GM19438 (cell line): ENCODE results near the gene AIDA.

ENCODE experiments used
- ATAC-seq: cut with Tn5 transposase; IDR thresholded peaks from one replicate; pipeline ENCODE4 v1.9.1; 2021; ENCODE audit warnings: low read depth; ENCODE audit not compliant: unreplicated experiment

AIDA gene

GRCh38 chr1:222653178-222653827 is 59.0 kb downstream of the AIDA start:
- peak; percentile 68 for ATAC-seq

DNA sequence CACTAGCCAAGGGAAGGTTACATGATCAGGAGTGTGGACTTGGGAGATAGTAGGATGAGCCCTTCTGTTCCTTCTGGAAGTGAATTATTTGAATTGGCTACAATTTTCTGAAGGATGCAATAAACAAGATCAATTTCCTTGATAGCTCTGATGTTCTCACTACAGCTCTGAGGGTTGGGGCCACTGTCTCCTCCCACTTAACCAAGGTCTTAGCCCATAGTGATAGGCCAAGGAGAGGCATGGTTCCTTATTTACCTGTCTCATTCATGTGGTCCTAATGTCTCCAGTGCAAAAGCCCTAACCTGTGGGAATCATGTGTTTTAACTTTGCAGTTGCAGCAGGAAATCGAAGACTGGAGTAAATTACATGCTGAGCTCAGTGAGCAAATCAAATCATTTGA is 59.6 kb downstream of the AIDA start:
- no peak for ATAC-seq

- ATAC-seq, result no peak
Observed at GRCh38 chr1:222644636-222644980, 67.7 kb downstream of the AIDA start.

- ATAC-seq, result peak; percentile 97
Observed at GRCh38 chr1:222643938-222644635, 68.2 kb downstream of the AIDA start.

DNA sequence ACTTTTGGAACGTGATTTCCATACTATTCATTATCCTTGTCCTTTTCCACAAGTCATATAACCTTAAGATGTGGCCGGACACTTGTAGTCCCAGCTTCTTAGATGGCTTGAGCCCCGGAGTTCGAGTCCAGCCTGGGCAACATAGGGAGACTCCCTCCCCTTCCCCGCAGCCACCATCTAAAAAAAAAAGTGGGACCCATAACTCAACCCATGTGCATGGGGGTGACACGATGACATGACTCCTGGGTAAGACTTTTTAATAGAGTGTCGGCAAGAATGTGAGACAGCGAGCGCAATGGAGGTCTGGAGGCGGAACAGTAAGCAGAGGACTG is 68.7 kb downstream of the AIDA start:
- no peak for ATAC-seq

GRCh38 chr1:222642468-222642867 is 69.8 kb downstream of the AIDA start:
- no peak for ATAC-seq

DNA sequence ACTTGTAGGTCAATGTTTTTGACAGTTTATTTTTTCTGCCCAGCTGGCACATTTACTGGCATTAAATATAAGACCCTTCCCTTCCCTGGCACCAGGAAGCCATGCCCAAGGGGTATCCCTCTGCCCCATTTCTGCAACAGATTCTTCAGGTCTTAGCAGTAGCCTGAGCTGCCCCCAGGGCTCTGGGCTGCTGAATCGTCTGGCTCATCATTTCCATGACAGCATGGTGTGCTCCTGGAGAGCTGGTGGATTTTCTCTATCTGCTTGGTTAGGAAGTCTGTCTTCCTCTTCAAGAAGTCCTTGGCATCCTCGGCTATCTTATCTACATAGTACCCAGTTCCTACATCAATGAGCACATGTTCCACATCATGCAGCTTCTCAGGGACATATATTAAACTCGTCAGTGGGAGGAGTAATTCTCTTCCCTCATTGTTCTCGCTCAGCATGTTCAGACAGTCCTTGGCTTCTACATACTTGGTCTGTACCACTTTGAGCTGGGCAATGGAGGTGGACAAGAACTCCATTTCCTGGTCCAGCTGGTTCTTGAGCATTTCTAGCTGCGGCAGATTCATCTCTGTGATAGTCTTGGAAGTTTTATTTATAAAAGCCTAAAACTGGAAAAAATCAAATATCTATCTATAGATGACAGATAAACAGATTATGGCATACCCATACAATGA is 70.9 kb downstream of the AIDA start:
- no peak for ATAC-seq

GRCh38 chr1:222634180-222635013 is 77.9 kb downstream of the AIDA start:
- ATAC-seq, result peak; percentile 92

DNA sequence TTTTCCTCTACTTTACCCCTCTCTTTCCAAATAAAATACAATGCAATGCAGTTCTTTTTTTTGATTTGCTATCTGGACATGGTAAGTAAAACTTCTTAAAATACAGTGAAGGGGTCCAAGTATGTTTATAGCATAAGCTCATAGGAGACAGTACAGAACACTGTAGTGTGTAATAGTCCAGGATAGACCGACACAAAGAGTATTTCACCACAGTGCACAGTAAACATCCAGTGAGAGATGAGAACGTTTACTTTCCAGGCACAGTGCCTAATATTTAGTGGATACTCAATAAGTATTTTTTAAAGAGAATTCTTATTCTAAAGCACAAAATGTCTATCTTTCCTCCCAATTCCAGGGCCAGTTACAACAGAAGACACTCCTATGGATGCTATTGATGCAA is 79.5 kb downstream of the AIDA start:
- no peak for ATAC-seq

DNA sequence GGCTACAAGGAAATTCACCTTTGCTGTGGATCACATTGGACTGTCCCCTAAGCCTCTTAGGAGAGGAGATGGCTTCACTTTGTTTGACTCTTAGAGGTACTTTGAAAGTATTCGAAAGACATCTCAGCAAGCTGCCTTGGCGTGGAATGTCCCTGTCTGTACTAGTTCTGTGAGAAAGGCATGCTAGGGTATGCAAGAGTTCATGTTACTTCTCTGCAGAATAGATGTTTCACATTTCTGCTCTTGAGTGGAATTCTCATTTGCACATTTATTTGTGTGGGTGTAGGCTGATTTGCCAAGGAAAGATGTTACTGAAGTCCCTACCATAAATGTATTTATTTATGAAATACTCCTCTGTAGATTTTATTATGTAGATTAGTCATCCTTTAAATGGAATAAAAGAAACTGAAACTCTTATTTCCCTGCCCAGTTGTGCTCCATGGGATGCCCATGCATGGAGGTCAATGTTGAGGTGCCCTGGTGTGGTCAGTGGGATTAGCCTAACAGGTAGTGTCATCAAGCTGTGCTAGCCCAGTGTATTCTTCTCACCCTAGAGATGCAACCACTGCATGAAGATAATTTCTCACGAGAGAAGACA is 80.6 kb downstream of the AIDA start:
- no peak for ATAC-seq

GRCh38 chr1:222629921-222630535 is 82.3 kb downstream of the AIDA start:
- ATAC-seq, result no peak

- ATAC-seq, result no peak
Observed at GRCh38 chr1:222627232-222627631, 85.1 kb downstream of the AIDA start.

DNA sequence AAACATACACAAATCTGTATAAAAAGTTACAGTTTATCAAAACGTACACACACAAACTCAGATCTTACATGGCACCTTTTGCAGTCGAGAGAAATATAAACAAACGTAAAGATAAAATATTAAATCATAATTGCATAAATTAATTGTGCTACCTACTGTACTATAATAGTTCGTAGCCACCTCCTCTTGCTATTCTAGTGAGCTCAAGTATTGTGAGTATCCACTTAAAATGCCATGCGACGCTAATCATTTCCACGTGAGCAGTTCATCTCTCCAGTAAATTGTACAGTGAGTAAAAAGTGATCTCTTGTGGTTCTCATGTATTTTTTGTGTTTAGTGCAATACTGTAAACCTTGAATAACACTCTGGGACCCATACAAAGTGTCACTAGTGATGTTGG is 88.1 kb downstream of the AIDA start:
- no peak for ATAC-seq

DNA sequence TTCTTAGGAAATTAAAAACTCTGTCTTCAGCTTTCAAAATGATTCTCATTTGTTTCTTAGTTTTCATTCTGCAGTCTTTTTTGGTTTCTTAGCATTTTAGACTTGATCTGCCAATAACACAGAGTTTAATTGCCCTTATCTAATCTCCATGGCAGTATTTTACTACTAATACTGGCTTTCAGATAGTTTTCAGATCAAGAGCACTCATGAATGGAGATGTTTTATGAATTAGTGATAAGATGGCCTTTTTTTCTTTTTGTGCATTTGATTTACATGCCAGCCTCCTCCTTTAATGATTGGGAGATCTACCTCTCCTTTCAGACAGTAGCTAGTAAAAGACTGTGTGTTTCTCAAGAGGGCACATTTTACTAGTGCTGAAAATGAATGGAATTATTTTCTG is 88.8 kb downstream of the AIDA start:
- no peak for ATAC-seq

GRCh38 chr1:222622765-222623164 is 89.5 kb downstream of the AIDA start:
- ATAC-seq, result no peak

- ATAC-seq, result peak; percentile 41
Observed at GRCh38 chr1:222620566-222620965, 91.7 kb downstream of the AIDA start.

DNA sequence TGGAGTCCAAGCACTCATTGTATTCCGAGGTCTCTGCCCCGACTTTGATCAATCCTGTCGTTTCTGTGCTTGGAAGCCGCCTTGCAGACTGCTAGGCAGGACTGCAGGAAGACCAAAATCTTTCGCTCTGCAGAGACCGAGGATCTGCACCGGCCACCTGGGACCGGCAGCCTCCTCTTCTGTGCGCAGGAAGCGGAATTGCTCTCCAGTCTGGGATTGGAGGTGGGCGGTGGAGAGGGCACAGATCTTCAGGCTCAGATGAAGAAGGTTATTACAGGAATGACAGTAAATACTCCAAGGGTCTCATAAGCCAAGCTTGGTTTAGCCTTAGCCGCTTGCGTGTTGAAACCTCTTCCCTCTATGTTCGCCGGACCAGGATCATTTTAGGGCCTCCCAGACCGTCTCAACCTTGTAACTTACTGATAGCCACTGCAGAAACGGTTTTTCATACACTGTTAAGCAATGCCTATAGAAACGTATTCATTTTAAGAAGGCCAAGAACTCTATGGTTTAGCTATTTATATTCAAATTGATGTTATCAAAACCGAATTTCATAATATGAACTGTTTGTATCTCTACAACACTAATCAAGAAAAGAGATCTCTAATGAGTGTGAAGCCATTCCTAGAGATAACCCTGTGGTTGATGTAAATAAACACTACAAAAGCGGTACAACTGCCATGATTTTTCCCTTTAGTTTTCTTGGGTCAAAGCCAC is 93.3 kb downstream of the AIDA start:
- ATAC-seq, result no peak
